ENCODE results near the gene BLOC1S1.

The BLOC1S1 gene

GRCh38 chr12:55676707-55677106 lies 39.1 kb upstream of the BLOC1S1 start:
- DNase-seq (ENCODE audit: low read depth): peak; percentile 37
- no peak overlapping the region for H3K4me3 ChIP-seq (ENCODE audit: control insufficient read depth, low read depth, low read length)
- TF ChIP-seq CTCF (conservative IDR thresholded peaks at IDR 0.05; ENCODE audit: control insufficient read depth, insufficient read depth, low read depth, low read length): no peak

GRCh38 chr12:55679691-55680090 lies 36.2 kb upstream of the BLOC1S1 start:
- H3K4me3 ChIP-seq (ENCODE audit: control insufficient read depth, low read depth, low read length): no peak overlapping the region
- no peak for DNase-seq (ENCODE audit: low read depth)
- no peak for TF ChIP-seq CTCF (conservative IDR thresholded peaks at IDR 0.05; ENCODE audit: control insufficient read depth, insufficient read depth, low read depth, low read length)

GRCh38 chr12:55681142-55682077 lies 34.4 kb upstream of the BLOC1S1 start:
- peak; percentile 80 for DNase-seq (ENCODE audit: low read depth)
- peak; percentile 58 for TF ChIP-seq CTCF (conservative IDR thresholded peaks at IDR 0.05; ENCODE audit: control insufficient read depth, insufficient read depth, low read depth, low read length)

GRCh38 chr12:55682087-55682796 lies 33.6 kb upstream of the BLOC1S1 start:
- H3K4me3 ChIP-seq (ENCODE audit: control insufficient read depth, low read depth, low read length): peak overlapping the region; percentile 29
- no peak for DNase-seq (ENCODE audit: low read depth)
- TF ChIP-seq CTCF (conservative IDR thresholded peaks at IDR 0.05; ENCODE audit: control insufficient read depth, insufficient read depth, low read depth, low read length): no peak

More at GRCh38 chr12:55681142-55682077, 34.4 kb upstream of the BLOC1S1 start:
- peak overlapping the region; percentile 29 for H3K4me3 ChIP-seq (ENCODE audit: control insufficient read depth, low read depth, low read length)

GRCh38 chr12:55683676-55684075 lies 32.2 kb upstream of the BLOC1S1 start:
- TF ChIP-seq CTCF (conservative IDR thresholded peaks at IDR 0.05; ENCODE audit: control insufficient read depth, insufficient read depth, low read depth, low read length): no peak
- no peak overlapping the region for H3K4me3 ChIP-seq (ENCODE audit: control insufficient read depth, low read depth, low read length)
- DNase-seq (ENCODE audit: low read depth): no peak

- no peak overlapping the region for H3K4me3 ChIP-seq (ENCODE audit: control insufficient read depth, low read depth, low read length)
- no peak for DNase-seq (ENCODE audit: low read depth)
- TF ChIP-seq CTCF (conservative IDR thresholded peaks at IDR 0.05; ENCODE audit: control insufficient read depth, insufficient read depth, low read depth, low read length): no peak
Measured at GRCh38 chr12:55684761-55685370, 31.0 kb upstream of the BLOC1S1 start.

Data from fibroblast of mammary gland (primary cell).